Epithelial cell of prostate (primary cell): Measurements from ENCODE around the gene PER3.
A peak's percentile ranks its signal among the peaks of the same experiment; 100 is the strongest.

ENCODE experiments used
- DNase-seq: peaks from one replicate; pipeline ENCODE4 v3.0.0-alpha.2; 2011; ENCODE audit warnings: low read depth, low spot score
- H3K27ac ChIP-seq: fragments of 450-650 bp; 2 replicates; pipeline ENCODE4 v1.5.1; 2017; ENCODE audit warnings: mild to moderate bottlenecking

Gene PER3

GRCh38 chr1:7865978-7866377, 81.9 kb downstream of the PER3 start:
- H3K27ac ChIP-seq = no peak overlapping the region
- no peak for DNase-seq

GRCh38 chr1:7868070-7868780, 84.1 kb downstream of the PER3 start:
- no peak for DNase-seq
- H3K27ac ChIP-seq = no peak overlapping the region

GRCh38 chr1:7869136-7869920, 85.2 kb downstream of the PER3 start:
- H3K27ac ChIP-seq = no peak overlapping the region
- DNase-seq = no peak

GRCh38 chr1:7871136-7871535, 87.0 kb downstream of the PER3 start:
- H3K27ac ChIP-seq = no peak overlapping the region
- DNase-seq = no peak

- H3K27ac ChIP-seq = no peak overlapping the region
- DNase-seq = no peak
Measured at GRCh38 chr1:7873801-7874795, 90.0 kb downstream of the PER3 start.

- no peak overlapping the region for H3K27ac ChIP-seq
Measured at GRCh38 chr1:7878027-7878426, 93.9 kb downstream of the PER3 start.

GRCh38 chr1:7879228-7879627, 95.1 kb downstream of the PER3 start:
- DNase-seq = no peak
- no peak overlapping the region for H3K27ac ChIP-seq

More at GRCh38 chr1:7878027-7878426, 93.9 kb downstream of the PER3 start:
- DNase-seq = no peak

- DNase-seq = no peak
- no peak overlapping the region for H3K27ac ChIP-seq
Measured at GRCh38 chr1:7884757-7885156, 100.7 kb downstream of the PER3 start.

GRCh38 chr1:7885513-7886404, 101.7 kb downstream of the PER3 start:
- peak; percentile 5 for DNase-seq
- H3K27ac ChIP-seq = no peak overlapping the region

GRCh38 chr1:7886405-7886745, 102.3 kb downstream of the PER3 start:
- peak; percentile 37 for DNase-seq

GRCh38 chr1:7888248-7889081, 104.4 kb downstream of the PER3 start:
- DNase-seq = no peak
- no peak overlapping the region for H3K27ac ChIP-seq

More at GRCh38 chr1:7886405-7886745, 102.3 kb downstream of the PER3 start:
- H3K27ac ChIP-seq = no peak overlapping the region

- H3K27ac ChIP-seq = no peak overlapping the region
- DNase-seq = no peak
Measured at GRCh38 chr1:7890853-7891252, 106.8 kb downstream of the PER3 start.

GRCh38 chr1:7891804-7892203, 107.7 kb downstream of the PER3 start:
- DNase-seq = no peak
- H3K27ac ChIP-seq = no peak overlapping the region

- no peak overlapping the region for H3K27ac ChIP-seq
- DNase-seq = no peak
Measured at GRCh38 chr1:7893529-7894180, 109.6 kb downstream of the PER3 start.
